Activated CD4-positive, alpha-beta T cell treated with anti-CD3 and anti-CD28 coated beads for 1 hour (primary cell): Measurements from ENCODE around the gene PDPK1.
A peak's percentile ranks its signal among the peaks of the same experiment; 100 is the strongest.
"Not testable (repeated sequence)": the region's sequence is repeated elsewhere in the genome, so short reads cannot be mapped to it uniquely, and the experiment has no call there.

Source experiments
- DNase-seq: peaks from one replicate; pipeline ENCODE4 v3.0.0-alpha.2; 2020

The PDPK1 gene

DNA sequence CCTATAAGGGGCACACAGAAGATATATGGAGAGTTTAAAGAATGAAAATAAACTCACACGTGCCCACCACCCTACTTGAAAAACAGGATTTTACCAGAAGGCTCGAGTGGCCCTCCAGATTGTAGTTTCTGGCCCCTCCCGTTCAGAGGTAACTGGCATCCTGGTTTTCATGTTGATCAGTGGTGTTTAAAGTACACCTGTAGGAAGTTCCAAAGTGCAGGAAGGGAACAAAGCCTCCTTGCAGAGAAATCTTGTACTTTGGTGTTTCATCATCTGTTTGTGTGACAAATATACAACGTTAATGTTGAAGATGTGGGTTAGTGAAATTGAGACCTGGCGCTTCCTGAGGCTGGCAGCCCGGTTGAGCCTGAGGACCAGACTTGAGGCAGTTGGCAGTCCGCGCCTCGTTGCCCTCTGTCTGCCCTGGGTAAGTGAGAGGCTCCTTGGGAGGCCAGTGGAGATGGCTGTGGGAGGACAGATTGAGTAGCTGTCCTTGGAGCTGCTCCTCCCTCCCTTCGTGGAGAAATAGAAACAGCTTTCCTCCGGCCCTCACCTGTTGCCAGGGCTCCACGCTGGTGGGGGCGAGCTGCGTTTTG lies 12.6 kb downstream of the PDPK1 start:
- DNase-seq = not testable (repeated sequence)

- DNase-seq = not testable (repeated sequence)
Observed at GRCh38 chr16:2551420-2551889, 13.6 kb downstream of the PDPK1 start.

GRCh38 chr16:2554709-2555425 lies 17.0 kb downstream of the PDPK1 start:
- not testable (repeated sequence) for DNase-seq

DNA sequence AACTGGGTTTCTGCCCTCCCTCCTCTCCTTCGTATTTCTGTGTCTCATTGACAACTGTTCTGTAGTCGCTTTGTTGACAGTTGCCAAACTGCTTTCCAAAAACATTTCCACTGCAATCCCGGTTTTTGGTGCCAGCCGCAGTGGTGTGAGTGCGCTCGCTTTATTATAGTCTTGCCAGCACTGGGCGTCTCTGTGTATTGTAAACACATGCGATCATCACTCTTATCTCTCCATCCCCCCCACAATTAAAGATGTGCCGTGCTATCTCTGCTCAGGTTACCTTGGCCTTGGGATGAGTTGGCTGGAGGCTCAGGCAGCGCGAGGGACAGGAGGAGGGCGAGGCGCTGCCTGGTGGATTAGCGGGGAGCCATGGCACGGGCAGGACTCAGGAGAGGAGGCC lies 19.3 kb downstream of the PDPK1 start:
- DNase-seq = not testable (repeated sequence)

DNA sequence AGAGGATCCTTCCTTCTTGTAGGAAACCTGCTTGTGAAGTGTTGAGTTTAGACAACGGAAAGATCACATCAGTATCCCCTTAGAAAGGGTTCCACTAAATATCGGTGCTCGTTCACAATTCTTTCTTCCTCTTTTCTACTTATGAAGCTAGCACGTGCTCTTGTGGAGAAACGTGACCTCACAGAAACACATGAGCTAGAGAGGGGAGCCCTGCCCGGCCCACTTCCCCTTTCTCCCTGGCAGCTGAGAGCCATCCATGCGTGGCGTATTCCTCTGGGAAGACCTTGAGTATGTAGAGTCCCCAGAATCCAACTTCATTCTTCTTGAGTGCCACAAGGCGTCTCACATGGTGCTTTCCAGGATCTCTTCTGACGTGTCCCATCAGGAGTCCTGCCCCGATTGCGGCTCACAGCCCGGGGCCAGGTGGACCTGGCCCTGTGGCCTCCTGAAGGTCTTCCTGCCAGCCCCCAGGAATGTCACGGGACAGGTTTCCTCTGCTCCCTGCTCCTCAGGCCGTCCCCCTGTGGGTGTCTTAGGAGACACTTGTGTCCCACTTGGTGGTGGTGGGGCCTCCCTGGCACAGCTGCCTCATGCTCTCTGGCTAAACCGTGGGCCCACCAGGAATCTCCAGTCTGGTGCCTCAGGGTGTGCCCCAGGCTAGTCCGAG lies 22.4 kb downstream of the PDPK1 start:
- DNase-seq = not testable (repeated sequence)

DNA sequence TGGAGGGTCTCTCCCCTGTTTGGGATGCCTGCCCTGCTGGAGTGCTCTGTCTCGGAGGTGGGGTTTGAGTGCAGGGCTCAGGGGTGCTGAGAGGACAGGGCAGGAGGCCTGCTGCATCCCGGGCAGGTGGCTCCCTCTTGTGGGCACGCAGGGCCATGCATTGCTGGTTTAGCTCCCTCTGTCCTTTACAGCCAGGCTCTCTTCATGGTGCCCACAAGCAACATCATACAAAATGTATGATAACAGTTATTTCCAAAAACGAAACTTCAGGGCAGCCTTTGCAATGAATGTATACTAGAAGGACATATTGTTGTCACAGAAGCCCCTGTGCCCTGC lies 22.9 kb downstream of the PDPK1 start:
- DNase-seq = peak; percentile 52

DNA sequence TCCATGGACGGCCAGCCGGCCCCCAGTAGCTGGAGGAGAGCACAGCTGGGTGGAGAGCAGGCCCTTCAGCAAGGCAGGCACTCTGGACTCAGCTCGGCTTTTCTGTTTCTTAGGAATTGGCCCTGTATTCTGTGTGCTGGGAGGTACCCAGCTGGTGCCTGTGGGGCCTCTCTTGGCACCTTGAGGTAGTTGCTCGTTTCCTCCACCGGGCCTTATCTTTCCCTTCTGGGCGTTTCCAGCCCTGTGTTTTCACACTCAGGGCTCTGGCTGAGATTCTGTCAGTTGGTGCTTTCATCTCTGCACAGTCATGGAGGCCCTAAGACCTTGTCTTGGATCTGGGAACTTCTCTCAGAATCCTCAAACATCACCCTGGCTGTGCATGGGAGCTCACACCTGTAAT lies 29.7 kb downstream of the PDPK1 start:
- DNase-seq = not testable (repeated sequence)

- DNase-seq = not testable (repeated sequence)
Observed at GRCh38 chr16:2568573-2568972, 30.8 kb downstream of the PDPK1 start.

GRCh38 chr16:2572704-2573103 lies 34.9 kb downstream of the PDPK1 start:
- not testable (repeated sequence) for DNase-seq

DNA sequence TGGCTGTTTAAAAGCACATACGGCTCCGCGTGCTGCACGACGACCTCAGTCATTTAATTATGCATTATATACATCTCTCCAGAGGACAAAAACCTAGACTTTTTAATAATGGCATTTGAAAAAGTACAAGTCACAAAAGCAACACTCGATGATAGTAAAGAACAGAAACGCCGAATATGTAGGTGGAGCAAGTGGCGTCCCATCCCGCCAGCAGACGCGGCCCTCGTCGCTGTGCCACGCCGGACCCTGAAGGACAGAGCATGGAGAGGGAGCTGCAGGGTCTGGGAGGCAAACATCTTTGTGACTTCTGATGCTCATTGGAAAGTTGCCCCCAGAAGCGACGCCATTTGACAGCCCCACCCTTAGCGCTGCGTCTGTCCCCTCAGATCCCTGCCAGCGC lies 38.0 kb downstream of the PDPK1 start:
- not testable (repeated sequence) for DNase-seq

GRCh38 chr16:2577044-2577443 lies 39.2 kb downstream of the PDPK1 start:
- DNase-seq = not testable (repeated sequence)

DNA sequence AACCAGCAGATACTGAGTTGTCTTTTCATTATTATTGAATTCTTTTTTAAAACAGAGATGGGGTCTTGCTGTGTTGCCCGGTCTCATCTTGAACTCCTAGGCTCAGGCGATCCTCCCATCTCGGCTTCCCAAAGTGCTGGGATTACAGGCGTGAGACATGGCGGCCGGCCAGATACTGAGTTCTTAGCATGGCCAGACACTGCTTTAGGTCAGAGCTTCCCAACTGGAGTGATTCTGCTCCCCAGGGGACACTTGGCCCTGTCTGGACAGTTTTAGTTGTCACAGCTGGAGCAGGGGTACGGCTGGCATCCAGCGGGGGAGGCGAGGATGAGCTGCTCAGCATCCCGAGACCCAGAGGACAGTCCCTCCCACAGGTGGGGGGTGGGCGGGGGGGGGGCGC lies 41.1 kb downstream of the PDPK1 start:
- DNase-seq = not testable (repeated sequence)

DNA sequence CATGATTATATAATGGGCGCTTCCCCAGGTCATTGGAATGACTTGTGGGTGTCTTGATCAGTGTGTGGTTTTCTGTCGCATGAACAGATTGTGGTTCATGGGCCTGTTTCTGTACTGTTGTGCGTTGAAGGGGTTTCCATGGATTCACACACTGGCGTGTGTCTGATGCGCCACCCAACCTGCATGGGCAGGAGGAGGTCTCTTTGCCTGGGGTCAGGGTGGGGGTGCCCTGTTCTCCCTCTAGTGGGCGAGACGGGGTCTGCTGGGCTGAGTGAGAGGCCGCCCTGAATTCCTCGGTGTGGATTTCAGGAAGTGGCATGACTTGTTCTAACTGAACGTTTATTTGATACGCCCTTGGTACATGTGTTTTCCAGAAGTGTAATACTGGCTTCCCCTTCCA lies 42.3 kb downstream of the PDPK1 start:
- DNase-seq = not testable (repeated sequence)

DNA sequence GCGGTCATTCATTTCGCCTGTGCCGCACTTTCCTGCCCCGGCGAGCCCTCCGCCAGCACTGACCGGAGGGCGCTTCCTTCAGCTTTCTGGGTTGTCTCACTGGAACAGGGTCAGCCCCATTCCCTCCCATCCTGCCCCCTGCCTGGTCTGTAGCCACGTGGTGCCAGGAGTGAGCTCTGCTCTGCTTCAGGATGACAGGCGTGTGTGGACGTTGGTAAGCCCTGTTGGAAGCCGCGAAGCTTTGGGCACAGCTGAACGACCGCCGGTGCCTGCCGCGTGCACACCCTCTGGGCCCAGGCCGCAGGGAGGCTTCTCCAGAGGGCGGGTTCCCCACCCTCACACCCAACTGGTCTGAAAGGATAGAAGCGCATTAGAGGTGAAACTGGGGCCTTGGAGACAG lies 43.0 kb downstream of the PDPK1 start:
- not testable (repeated sequence) for DNase-seq

DNA sequence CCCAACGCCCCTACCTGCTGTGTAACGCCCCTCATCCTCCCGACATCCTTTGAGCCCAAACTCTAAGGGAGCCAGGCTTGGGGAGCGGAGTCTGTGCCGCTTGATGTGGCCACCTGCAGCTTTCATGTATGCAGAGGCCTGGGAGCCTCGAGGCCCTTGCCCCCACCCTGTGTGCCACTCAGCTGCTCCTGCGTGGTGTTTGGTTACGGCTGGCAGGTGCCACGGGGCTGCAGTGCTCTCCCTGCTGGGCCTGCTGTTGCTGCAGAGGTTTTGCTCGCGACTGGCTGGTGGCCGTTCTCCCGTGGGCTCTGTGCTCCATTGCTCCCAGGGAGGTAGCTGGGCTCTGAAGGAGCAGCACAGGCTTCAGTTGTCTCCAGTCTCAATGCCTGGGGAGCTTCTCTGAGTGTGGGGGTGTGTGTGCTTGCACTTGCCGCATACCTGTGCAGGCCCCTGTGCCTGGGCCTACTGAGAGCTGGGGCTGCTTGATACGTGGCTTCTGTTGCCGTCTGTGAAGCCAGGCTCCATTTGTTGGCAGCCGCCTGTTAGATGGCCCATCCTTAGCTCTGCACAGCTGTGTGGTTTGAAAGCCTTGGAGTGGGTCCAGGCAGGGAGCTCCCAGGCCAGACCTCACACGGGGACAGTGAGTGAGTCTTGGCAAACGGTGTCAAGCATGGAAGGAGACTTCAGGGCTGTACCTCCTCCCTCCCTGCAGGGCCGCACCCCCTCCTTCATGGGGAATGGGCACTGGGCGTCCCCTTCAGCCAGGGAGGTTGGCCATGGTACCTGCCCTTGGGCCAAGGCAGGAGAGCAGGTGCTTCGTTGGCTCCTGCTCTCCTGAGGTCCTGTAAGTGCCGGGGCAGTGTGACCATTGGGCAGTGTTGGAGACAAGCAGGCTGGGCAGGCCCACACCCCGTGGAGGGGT lies 47.2 kb downstream of the PDPK1 start:
- DNase-seq = no peak

GRCh38 chr16:2585651-2586081 lies 47.8 kb downstream of the PDPK1 start:
- DNase-seq = no peak

DNA sequence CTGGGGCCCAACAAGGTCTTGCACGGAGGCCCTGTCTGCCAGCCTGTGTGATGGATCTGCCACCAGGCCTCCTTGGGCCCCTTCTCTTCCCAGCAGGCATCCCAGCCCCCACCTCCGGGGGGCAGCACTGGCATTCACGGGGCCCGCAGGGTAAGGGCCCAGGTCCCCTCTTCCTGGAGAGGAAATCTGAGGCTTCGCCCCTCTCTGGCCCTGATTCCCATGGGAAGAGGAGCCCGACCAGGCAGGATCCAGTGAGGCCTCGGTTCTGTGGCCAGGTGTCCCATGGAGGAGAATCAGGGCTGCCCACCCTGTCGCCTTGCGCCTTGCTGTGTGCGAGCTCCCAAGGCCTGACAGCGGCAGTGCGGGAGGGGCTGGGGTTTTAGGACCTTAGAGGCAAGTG lies 48.4 kb downstream of the PDPK1 start:
- DNase-seq = no peak

DNA sequence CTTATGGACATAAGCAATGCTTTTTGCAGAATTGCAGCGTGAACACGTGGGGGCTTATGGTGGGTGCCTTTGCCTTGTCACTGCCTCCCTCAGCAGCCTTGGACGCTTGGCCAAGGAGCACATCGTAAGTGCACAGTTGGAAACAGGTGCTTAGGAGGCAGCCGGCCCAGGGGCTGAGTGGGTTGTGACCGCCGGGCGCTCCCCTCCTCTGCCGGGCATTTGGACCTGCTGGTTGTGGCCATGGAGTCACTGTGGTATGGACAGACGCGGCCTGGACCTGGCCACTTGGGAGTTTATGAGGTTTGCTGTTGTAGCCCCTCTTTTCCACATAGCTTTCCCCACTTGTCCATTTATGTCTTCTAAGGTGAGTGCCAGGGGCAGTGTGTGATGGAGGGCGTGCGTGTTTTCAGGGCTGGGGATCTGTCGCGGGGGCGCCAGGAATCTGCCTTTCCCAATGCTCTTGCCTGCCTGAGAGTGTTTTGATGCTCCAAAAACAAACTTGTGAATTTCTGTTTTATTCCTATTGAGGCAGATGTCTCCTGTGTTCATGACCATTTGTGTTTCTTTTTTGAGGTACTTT lies 49.2 kb downstream of the PDPK1 start:
- DNase-seq = no peak

GRCh38 chr16:2587891-2588565 lies 50.2 kb downstream of the PDPK1 start:
- DNase-seq = no peak

DNA sequence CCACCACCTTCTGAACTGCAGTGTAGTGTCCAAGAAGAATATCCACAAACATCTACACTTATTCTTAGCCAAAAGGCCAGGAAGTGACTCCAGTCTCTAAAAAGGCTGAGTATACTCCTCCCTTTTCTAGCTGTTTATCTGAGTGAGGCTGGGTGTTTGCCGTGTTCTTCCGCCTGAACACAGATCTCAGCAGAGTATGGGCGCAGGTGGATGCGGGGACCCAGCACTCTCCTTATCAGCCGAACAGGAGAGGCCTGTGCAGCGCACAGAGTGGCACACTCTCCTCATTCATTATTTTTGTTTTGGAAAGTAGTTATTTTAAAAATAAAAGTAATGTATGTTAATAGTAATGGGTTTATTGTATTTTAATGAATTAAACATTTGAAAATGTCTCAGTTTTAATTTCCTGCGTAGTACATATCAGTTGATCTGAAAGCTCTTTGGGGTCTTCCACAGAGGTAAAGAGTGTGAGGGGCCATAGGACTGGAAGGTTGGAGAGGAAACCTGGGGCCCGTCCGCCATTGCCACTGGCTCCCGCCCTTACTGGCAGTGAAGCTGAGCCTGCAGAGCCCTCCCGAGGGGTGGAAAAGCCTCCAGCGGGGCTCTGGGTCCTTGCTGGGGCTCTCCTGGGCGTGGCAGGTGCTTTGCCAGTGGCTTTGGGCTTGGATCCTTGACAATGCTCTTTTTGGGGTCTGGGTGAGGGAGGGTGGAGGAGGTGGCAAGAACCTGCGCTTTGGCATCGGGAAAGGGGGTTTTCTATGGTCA lies 53.8 kb downstream of the PDPK1 start:
- DNase-seq = no peak

- no peak for DNase-seq
Observed at GRCh38 chr16:2592786-2593185, 55.0 kb downstream of the PDPK1 start.
